HG03108 (cell line): ENCODE data around the gene SLC9A3.

Experiments
- ATAC-seq: cut with Tn5 transposase; IDR thresholded peaks from one replicate; pipeline ENCODE4 v1.9.1; 2021; ENCODE audit warnings: moderate library complexity; ENCODE audit not compliant: unreplicated experiment

SLC9A3 gene

GRCh38 chr5:464843-465590 is 59.2 kb downstream of the SLC9A3 start:
- ATAC-seq: no peak

DNA sequence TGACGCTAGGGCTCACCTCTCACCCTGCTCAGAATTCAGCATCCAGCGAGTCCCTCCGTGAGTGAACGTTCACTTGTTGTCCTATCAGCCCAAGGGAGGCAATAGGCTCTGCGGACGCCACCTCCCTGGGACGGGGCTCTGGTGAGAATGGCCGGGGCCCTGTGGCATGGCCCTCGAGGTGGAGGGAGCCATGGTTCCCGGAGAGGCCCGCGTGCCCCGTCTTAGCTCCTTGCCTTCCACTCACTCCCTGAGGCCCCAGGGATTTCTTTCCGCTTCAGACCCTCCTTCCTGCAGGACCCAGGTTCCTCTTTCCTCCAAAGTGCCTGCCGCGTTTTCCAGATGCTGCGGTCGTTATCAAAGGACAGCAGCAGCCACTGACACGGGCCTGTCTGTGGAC is 59.8 kb downstream of the SLC9A3 start:
- no peak for ATAC-seq

- ATAC-seq: no peak
Measured at GRCh38 chr5:463952-464351, 60.3 kb downstream of the SLC9A3 start.

GRCh38 chr5:463301-463700 is 60.9 kb downstream of the SLC9A3 start:
- no peak for ATAC-seq

- no peak for ATAC-seq
Measured at GRCh38 chr5:462051-462481, 62.2 kb downstream of the SLC9A3 start.

- no peak for ATAC-seq
Measured at GRCh38 chr5:460273-460625, 64.0 kb downstream of the SLC9A3 start.

- no peak for ATAC-seq
Measured at GRCh38 chr5:459562-460272, 64.5 kb downstream of the SLC9A3 start.

DNA sequence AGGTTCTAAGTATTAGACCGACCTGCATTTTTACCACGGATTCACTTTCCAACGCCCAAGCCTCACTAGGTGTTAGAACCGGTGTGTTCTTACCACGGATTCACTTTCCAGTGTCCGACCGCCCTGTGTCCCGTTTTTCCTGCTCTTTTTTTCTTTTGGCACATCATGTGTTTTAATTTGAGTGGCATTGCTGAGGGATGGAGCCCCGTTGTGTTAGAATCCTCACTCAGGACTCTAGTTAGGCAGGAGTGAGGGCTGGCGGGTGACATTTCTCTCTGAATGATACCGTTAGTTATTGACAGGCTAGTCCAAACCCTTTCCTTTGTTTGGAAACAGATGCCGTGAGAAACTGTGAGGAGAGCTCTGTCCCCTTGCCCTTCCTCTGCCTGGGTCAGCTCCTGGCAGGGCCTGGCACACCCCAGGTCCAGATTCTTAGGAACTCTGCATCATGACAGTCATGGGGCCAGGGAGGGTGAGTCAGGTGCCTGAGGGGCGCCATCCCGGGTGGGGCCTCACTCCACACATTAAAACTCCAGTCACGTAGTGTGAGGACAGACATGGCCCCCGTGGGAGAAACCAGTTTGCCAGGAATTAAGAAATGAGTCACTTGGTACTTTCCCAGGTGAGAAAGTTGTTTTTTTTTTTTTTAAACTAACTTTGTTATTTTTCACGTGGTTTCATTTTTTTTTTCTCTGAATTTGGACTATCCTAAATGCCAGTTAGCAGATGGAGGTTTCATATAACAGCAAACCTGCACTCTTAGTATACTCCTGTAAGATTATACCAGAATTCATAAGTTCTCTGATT is 65.5 kb downstream of the SLC9A3 start:
- ATAC-seq: peak; percentile 44

DNA sequence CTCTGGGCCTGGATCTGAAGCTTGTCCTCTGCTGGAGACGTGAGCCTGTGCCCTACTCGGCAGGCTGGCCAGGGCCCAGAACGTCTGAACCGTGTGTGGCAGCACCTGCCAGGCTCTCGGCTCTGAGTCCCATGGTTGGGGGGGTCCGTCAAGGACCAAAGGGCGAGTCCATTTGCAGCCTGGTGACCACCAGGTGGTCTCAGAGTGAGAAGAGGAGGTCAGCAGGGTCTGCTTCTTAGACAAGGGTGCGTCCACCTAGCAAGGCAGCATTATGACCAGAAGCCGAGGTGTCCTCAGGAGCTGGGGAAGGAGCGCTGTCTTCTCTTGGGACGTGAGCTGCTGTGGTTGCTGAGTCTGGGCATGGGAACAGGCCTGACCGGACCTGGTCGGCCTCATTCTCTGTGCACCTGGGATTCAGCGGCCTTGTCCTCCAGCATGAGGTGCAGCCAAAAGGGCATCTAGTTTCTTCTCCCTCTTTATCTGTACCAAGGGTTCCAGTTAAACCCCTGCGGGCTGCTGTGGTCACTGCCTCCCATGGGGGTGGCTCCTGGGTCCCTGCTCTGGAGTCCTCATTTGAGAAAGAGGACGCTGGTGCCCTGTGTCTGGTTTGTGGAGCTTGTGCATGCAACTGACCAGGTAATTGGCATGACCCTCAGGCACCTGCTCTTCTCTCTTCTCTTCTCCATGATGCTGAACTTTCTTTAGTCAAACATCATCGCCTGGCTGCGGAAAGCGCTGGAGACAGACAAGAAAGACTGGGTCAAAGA is 66.9 kb downstream of the SLC9A3 start:
- no peak for ATAC-seq

DNA sequence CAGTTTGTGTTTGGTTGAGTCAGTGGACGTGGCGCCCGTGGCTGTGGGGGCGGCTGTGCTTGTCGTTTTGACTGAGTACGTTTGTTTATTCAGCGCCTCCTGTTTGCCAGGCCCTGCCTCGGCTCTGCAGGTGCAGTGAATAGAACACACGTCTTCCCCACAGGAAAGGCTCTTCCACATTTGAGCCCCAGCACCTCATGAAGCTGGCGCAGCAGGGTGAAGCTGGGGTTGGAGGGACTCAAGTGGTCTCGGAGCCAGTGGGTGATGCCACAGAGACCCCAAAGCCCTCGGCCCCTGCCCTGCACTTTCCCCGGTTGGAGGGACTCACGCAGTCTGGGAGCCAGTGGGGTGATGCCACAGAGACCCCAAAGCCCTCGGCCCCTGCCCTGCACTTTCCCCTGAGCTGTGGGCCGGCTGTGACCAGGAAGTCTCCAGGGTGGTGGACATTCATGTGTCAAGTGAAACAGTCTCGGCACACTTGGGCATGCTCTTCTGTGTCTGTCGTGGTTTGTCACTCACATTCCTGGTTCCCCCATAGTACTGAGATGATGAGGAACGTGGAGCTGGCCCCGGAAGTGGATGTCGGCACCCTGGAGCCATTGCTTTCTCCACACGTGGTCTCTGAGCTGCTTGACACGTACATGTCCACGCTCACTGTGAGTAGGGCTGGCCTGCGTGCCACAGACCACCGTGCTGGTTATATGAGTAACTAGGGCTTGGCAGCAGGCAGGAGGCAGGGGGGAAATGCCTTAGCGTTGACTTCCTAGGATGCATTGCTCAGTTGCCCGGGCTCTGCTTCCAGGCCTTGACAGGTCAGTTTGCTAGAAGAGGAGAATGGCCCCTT is 67.7 kb downstream of the SLC9A3 start:
- ATAC-seq: no peak

- ATAC-seq: no peak
Measured at GRCh38 chr5:455806-456205, 68.4 kb downstream of the SLC9A3 start.

DNA sequence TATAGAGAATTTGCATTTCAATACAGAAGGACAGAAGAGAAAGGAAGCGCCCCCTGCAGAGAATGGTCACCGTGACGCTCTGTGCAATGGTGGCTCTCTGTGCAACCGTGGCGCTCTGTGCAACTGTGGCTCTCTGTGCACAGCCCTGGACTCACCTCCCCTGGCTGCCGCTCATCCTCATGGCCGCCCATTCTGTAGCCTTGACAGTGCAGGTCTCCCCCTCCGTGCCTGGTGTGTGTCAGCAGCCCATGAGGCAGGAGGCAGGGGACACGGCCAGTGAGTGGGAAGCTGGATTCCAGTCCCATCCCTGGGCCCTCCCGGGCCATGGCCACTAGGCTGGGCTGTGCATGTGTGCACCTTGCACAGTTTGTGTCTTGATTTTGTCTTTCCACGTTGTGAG is 69.3 kb downstream of the SLC9A3 start:
- no peak for ATAC-seq

GRCh38 chr5:453725-454481 is 70.3 kb downstream of the SLC9A3 start:
- no peak for ATAC-seq

GRCh38 chr5:452978-453710 is 71.1 kb downstream of the SLC9A3 start:
- ATAC-seq: no peak

DNA sequence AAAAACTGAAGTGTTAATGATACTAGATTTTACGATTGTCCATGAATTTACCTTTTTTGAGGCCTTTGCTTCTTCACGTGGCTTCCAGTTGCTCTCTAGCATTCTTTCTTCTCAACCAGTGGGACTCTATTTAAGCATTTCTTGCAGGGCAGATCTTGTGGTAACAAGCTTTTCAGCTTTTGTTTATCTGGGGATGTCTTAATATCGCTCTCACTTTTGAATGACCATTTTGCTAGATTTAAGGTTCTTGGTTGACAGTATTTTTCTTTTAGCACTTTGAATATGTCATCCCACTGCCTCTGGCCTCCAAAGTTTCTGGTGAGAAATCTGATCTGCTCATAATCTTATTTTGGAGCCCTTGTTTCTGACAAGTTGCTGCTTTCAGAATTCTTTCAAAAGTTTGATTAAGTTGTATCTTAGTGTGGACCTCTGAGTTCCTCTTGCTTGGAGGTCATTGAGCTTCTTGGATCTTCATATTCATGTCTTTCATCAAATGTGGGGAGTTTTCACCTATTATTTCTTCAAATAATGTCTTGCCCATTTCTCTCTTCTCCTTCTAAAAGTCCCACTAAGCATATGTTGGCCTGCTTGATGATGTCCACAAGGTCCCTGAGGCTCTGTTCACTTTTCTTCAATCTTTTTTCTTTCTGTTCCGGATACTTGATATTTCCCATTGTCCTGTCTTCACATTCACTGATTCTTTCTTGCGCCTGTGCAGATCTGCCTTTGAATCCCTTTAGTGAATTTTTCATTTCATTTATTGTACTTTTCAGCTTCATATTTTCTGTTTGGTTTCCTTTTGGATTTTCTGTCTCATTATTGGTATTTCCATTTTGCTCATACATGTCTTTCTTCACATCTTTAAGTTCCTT is 72.4 kb downstream of the SLC9A3 start:
- ATAC-seq: no peak

DNA sequence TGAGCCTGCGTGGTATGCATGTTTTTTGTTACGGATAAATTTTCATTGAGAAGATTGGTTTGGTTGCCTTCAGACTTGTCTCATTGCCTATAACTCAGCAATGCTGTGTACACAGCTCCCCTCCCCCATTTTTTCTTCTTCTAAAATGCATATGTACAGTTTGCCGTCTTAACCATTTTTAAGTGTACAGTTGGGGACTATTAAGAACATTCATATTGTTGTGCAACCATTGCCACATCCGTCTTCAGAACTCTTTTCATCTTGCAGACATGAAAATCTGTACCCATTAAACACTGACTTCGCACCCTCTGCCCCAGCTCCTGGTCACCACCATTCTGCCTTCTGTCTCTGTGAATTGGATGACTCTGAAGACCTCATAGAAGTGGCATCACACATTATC is 75.1 kb downstream of the SLC9A3 start:
- no peak for ATAC-seq

DNA sequence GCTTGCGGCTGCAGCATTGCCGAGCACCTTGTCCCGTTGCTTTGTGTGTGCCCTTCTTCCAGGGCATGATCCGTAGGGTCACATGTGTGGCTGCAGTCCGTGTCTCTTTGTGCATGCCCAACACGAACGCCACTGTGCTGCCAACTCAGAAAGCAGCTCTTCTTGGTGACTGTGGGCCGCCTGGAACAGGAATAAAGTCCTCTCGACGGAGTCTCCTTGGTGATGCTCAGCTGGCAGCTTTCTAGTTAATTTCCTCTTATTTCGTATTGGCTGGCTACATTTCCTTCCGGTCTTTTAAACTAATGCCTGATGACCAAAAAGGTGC is 75.5 kb downstream of the SLC9A3 start:
- ATAC-seq: no peak
